GM19025 (cell line): ENCODE data around the gene SPECC1.
"Not testable (repeated sequence)": the region's sequence is repeated elsewhere in the genome, so short reads cannot be mapped to it uniquely, and the experiment has no call there.

Source experiments
- ATAC-seq: cut with Tn5 transposase; IDR thresholded peaks from one replicate; pipeline ENCODE4 v1.9.1; 2021; ENCODE audit warnings: mild to moderate bottlenecking, low read depth, moderate library complexity; ENCODE audit not compliant: unreplicated experiment

SPECC1 gene

GRCh38 chr17:20067711-20068110, 58.6 kb downstream of the SPECC1 start:
- ATAC-seq = no peak

- ATAC-seq = no peak
Observed at GRCh38 chr17:20068445-20068844, 59.3 kb downstream of the SPECC1 start.

- ATAC-seq = no peak
Observed at GRCh38 chr17:20071824-20072691, 62.9 kb downstream of the SPECC1 start.

GRCh38 chr17:20072692-20072992, 63.5 kb downstream of the SPECC1 start:
- ATAC-seq = no peak

- no peak for ATAC-seq
Observed at GRCh38 chr17:20073055-20073979, 64.2 kb downstream of the SPECC1 start.

GRCh38 chr17:20074001-20074400, 64.8 kb downstream of the SPECC1 start:
- no peak for ATAC-seq

GRCh38 chr17:20074489-20074888, 65.3 kb downstream of the SPECC1 start:
- ATAC-seq = no peak

GRCh38 chr17:20076137-20076536, 67.0 kb downstream of the SPECC1 start:
- ATAC-seq = not testable (repeated sequence)

GRCh38 chr17:20077978-20078685, 69.0 kb downstream of the SPECC1 start:
- ATAC-seq = no peak

GRCh38 chr17:20080513-20080912, 71.4 kb downstream of the SPECC1 start:
- no peak for ATAC-seq

GRCh38 chr17:20083156-20083859, 74.1 kb downstream of the SPECC1 start:
- no peak for ATAC-seq

GRCh38 chr17:20084621-20085282, 75.6 kb downstream of the SPECC1 start:
- no peak for ATAC-seq

- ATAC-seq = no peak
Observed at GRCh38 chr17:20085283-20085845, 76.2 kb downstream of the SPECC1 start.

- no peak for ATAC-seq
Observed at GRCh38 chr17:20086416-20087076, 77.4 kb downstream of the SPECC1 start.

GRCh38 chr17:20087538-20088250, 78.5 kb downstream of the SPECC1 start:
- ATAC-seq = no peak

GRCh38 chr17:20089756-20090547, 80.8 kb downstream of the SPECC1 start:
- no peak for ATAC-seq

GRCh38 chr17:20091174-20092029, 82.2 kb downstream of the SPECC1 start:
- ATAC-seq = no peak
